Stimulated activated CD8-positive, alpha-beta memory T cell treated with anti-CD3 and anti-CD28 coated beads, Interleukin-2, amount 100 ng/mL, for 1 hour (primary cell): Measurements from ENCODE around the gene STIP1.
"Not testable (repeated sequence)": the region's sequence is repeated elsewhere in the genome, so short reads cannot be mapped to it uniquely, and the experiment has no call there.

Experiments
- DNase-seq, 2 donors: peaks; one replicate each; pipeline ENCODE4 v3.0.0-alpha.2; 2020; ENCODE audit warnings: low read depth in 2 of 2

STIP1 gene

DNA sequence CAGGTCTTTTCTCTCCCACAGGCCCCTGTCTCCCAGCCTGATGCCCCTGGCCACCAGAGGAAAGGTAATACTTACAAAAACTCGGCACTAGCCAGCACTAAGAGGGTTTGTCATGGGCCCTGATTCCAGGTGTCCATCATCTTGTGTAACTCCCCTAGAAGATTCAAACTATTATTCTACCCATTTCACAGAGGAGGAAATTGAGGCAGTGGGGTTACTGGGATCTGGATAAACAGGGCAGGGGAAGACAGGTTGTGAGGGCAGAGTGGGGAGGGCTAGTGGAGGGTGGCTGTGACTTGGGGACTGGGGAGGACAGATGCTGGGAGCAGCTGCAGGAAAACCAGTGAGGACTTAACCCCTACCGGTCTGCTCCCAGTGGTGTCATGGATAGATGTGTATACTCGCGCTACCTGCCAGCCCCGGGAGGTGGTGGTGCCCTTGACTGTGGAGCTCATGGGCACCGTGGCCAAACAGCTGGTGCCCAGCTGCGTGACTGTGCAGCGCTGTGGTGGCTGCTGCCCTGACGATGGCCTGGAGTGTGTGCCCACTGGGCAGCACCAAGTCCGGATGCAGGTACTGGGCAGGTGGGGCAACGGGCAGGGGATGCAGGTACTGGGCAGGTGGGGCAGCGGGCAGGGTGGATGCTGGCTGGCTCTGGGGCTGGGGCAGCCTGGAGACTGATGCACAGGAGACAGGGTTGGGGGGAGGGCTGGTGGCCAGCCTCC lies 49.6 kb downstream of the STIP1 start:
- no peak for DNase-seq

GRCh38 chr11:64237484-64237951 lies 51.5 kb downstream of the STIP1 start:
- no peak for DNase-seq

GRCh38 chr11:64238076-64238475 lies 52.1 kb downstream of the STIP1 start:
- no peak for DNase-seq

- no peak for DNase-seq
Observed at GRCh38 chr11:64238999-64239398, 53.0 kb downstream of the STIP1 start.

- DNase-seq: no peak
Observed at GRCh38 chr11:64239662-64240434, 53.9 kb downstream of the STIP1 start.

DNA sequence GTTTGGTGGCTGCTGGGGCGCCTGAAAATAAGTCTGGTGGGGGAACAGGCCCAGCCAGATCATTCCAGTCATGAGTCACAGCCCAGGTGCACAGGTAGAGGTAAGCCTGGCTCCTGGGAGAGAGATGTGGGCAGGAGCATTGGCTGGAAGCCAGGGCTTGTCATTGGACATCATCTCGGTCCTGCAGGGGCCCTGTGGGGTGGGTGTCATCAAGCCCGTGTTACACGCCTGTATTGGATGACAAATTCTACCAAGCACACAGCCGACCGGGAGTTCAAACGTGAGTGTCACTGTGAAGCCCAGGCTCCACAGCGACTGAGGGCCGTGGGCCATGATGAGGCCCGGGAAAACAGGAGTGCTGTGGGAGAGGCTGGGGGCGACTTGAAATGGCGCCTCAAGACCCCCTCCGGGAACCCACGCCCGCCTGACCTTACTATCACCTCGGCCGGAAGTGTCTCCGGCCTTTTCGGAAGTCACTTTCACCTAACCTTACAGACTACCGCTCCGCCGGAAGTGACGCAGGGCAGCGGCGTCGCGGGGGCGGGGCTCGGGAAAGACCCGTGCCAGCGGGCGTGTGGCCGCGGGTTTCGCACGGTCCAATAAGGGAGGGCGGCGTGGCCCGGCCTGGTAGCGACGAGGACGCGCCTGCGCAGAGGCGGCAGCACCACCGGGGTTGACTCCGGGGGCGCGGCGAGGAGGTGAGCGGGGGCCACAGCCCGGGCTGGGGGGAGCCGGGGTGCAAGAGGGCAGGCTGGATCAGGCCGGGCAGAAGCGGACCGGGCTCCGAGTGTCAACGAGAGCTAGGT lies 54.7 kb downstream of the STIP1 start, which contains the start of gene FKBP2:
Gene FKBP2, plus strand, starts transcription at position 661 of the 806 bp plus-strand sequence. CDS start 1,293 bp downstream, outside the sequence.
- DNase-seq: peak; percentile 94 to 97

DNA sequence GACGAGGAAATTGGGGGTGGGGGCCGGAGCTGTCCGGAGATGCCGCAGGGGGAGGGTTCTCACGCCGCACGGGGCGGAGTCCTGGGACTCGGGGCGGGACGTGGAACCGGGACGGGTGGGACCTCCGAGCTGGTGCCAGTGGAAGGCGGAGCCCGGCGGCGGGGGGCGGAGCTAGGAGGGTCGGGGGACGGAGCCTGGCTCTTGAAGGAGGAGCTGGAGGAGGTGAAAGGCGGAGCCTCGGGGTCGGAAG lies 55.2 kb downstream of the STIP1 start:
- peak; percentile 99 for DNase-seq

DNA sequence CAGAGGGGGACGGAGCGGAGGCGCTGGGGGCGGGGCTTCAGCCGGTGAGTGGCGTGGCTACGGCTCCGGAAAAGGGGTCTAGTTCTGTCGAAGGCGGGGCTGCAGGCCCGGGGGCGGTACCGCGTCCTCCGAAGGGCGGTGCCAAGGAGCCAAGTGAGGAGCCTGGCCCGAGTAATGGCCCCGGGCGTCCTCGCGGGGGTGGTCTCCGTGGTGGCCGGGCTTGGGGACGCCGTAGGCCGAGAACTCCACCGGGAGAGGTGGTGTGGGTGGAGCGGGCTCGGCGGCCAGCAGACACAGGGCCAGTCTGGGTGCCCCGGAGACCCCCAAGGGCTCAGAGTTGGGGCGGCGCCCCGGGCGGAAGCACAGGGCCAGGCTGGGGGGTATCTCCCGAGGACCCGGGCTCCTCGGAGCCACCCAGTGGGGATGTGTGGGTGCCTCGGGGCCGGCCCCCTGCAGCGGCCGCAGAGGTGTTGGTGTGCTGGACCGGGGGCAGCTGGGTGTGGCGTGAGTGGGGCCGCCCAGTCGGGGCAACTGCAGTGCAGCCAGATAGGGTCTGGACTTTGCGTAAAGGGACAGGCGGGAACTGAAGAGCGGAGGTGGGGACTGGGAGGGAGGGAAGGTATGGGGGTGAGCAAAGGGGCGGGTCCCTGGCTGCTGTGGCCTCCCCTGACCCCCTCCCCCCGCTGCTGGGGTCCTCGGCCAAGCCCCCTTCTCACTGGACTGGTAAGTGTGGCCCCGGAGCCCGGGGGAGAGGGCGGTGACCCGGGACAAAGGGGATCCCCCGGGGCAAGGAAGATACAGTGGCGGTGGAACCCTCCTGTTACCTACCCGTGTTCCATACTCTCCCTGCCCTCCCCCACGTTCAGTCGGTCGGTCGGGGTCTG lies 55.8 kb downstream of the STIP1 start:
- no peak for DNase-seq

- DNase-seq: no peak
Observed at GRCh38 chr11:64243236-64243854, 57.4 kb downstream of the STIP1 start.

DNA sequence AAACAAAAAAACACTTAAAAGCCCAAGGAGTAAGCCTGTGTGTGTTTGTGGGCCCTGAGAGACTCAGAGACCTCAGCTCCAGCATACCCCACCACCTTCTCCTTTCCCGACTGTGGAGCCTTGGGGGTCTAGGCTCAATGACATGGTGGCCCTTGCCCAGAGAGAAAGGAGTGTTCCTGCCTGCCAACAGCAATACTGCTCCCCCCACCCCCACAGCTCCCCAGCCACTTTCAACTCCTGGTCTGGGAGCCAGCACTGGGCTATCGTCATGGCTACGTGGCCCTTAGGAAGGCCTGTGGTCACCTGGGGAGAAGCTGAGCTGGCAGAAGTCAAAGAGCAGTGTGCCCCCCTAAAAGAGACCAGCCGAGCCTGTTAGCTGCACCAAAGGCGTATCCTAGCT lies 58.1 kb downstream of the STIP1 start:
- no peak for DNase-seq

DNA sequence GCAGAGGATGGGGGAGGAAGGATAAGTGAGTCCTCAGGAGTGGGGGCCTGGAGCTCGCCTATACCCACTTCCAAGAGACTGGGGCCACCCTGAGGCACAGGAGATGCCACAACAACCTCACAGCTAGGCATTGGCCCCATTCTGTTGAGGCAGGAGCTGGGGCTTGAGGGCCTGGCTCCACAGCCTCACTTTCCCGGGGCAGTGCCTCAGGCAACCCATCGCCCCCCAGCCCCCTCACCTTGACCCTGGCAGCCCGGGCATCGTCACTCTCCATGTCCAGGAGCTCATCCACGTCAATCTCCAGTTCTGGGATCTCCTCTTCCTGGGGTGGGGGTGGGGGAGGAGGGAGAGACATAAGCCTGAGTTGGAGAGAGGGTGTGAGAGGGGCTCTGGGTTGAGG lies 59.0 kb downstream of the STIP1 start:
- no peak for DNase-seq

DNA sequence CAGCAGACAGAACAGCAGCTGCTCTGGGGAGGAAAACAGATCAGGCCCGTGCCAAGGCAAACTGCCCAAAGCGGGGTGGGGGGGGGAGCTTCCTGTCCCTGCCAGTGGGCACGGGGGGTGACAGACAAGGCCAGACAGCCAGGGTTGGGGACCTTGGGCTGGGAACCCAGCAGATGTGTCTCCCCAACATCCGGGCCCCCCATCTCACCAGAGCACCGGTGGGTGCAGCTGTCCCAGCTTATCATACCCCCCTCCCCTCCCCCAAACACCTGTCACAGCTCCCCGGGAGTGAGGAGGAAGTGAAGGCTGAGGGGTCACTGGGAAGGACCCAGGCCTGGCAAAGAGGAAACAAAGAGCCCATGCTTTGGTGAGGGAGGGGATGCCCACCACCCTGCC lies 59.4 kb downstream of the STIP1 start:
- no peak for DNase-seq

- DNase-seq: peak in 1 of 2 donors; percentile 53
Observed at GRCh38 chr11:64245797-64246620, 60.0 kb downstream of the STIP1 start.

DNA sequence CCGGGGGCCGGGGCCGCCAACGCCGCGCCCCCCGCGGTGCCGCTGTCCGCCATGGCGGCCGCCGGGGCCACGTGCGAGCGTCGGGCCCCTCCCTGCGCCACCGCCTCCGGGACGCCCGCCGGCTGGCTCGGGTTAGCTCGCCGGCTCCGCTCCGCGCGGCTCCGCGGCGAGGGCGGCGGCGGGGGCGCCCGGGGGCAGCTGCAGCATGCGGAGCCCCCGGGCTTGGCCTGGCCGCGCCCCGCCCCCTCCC lies 60.6 kb downstream of the STIP1 start:
- DNase-seq: not testable (repeated sequence)

DNA sequence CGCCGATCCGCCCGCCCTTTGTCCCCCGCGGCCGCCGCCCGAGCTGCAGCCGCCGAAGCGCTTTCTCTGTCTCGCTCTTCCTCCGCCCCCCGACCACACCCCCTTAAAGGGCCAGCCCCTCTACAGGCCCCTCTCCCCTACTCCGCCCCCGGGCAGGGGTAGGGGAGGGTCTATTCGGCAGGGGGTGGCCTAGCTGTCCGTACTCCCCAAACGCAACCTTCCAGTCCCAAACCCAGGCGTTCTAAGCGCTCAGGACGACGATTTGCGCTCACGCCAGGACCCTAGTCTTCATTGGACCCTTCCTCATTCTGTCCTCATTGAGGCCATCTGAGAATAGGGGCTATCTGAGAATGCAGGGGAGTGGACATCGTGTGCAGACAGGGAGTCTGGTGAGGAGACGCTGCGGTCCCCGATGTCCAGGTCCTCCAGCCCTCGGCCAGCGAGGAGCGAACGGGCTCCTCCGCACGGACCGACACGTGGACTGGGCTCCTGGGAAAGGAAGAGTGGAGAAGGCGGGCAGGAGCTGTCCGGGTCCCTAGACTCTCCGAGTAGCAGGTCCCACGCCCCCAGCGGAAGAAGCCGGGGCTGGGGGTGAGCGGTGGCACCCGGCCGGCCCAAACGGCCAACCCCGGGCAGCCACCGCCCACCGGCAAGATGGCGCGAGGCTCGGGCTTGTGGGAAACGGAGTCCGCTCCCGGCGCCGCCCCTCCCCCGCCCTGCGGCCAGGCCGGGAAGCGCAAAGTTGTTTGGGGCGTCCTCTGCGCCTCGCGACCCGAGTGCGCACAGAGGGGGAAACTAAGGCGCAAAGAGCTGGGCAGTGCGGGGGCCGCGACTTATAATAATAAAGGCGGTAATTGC lies 61.1 kb downstream of the STIP1 start, which contains the start of gene PPP1R14B:
Gene PPP1R14B, minus strand, starts transcription at position 73 of the 858 bp plus-strand sequence. CDS start 270 bp downstream, outside the sequence.
- DNase-seq: peak in 1 of 2 donors; percentile 58

- DNase-seq: no peak
Observed at GRCh38 chr11:64247729-64248531, 62.0 kb downstream of the STIP1 start.

- DNase-seq: no peak
Observed at GRCh38 chr11:64248578-64248977, 62.6 kb downstream of the STIP1 start.

DNA sequence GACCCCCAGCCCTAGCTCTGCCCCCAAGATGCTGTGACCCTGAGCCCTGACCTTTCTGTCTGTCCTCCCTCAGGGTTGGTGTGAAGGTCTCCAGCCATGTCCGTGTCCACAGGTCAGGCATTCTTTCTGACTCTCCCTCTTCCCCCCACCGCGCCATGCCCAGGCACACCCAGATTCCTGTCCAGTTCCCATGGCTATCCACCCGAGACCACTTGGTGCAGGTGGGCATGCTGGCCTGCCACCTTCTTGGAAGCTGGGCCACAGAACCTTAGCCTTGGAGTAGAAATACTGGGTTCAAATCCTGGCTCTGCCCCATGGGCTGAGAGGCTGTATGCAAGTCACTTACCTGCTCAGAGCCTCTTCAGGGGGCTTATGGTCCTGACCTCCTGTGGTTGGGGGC lies 63.1 kb downstream of the STIP1 start:
- DNase-seq: no peak
